H9 (cell line): Measurements from ENCODE around the gene APOBEC4. TPM values are rescaled to one million over a fixed set of nuclear protein-coding genes. Genes with fewer than 3 reads are reported as not detected.

Experiments
- DNase-seq: peaks from one replicate; pipeline ENCODE4 v3.0.0-alpha.2; 2017
- H2AFZ ChIP-seq: one replicate; pipeline ENCODE4 v1.6.1; 2013; ENCODE audit warnings: mild to moderate bottlenecking, low read length, control low read depth, moderate library complexity
- H2AK5ac ChIP-seq: 2 replicates; pipeline ENCODE4 v1.6.1; 2013; ENCODE audit warnings: low read length, control low read depth, mixed read lengths; ENCODE audit not compliant: insufficient read length
- H2BK120ac ChIP-seq: one replicate; pipeline ENCODE4 v1.6.1; 2013; ENCODE audit warnings: low read depth, mild to moderate bottlenecking, low read length, control low read depth, inconsistent platforms; ENCODE audit not compliant: poor library complexity, severe bottlenecking
- H2BK12ac ChIP-seq: 2 replicates; pipeline ENCODE4 v1.6.1; 2013; ENCODE audit warnings: low read length, control low read depth, mixed read lengths, low read depth; ENCODE audit not compliant: insufficient read length
- H2BK15ac ChIP-seq: 2 replicates; pipeline ENCODE4 v1.6.1; 2013; ENCODE audit warnings: low read depth, low read length, control low read depth
- H2BK20ac ChIP-seq: one replicate; pipeline ENCODE4 v1.6.1; 2013; ENCODE audit warnings: low read depth, mild to moderate bottlenecking, low read length, control low read depth, inconsistent platforms; ENCODE audit not compliant: poor library complexity, severe bottlenecking
- H2BK5ac ChIP-seq: 2 replicates; pipeline ENCODE4 v1.6.1; 2013; ENCODE audit warnings: low read length, control low read depth, mixed read lengths; ENCODE audit not compliant: insufficient read length
- H3K14ac ChIP-seq: 2 replicates; pipeline ENCODE4 v1.6.1; 2013; ENCODE audit warnings: low read length, control low read depth; ENCODE audit not compliant: insufficient read depth
- H3K18ac ChIP-seq: 2 replicates; pipeline ENCODE4 v1.6.1; 2013; ENCODE audit warnings: low read depth, mild to moderate bottlenecking, mixed read lengths, low read length, control low read depth; ENCODE audit not compliant: insufficient read length
- H3K23ac ChIP-seq: 2 replicates; pipeline ENCODE4 v1.6.1; 2013; ENCODE audit warnings: low read length, control low read depth, mixed read lengths, low read depth; ENCODE audit not compliant: insufficient read length
- H3K23me2 ChIP-seq: 2 replicates; pipeline ENCODE4 v1.6.1; 2013; ENCODE audit warnings: low read depth, mild to moderate bottlenecking, mixed read lengths, low read length, control low read depth; ENCODE audit not compliant: insufficient read length, poor library complexity, severe bottlenecking
- H3K27ac ChIP-seq: 2 replicates; pipeline ENCODE4 v1.5.1; 2013; ENCODE audit warnings: low read length, control low read depth, mixed read lengths, low read depth; ENCODE audit not compliant: insufficient read length
- H3K27me3 ChIP-seq: 2 replicates; pipeline ENCODE4 v1.6.1; 2013; ENCODE audit warnings: low read length, control low read depth, inconsistent platforms; ENCODE audit not compliant: insufficient read depth
- H3K4ac ChIP-seq: 2 replicates; pipeline ENCODE4 v1.6.1; 2013; ENCODE audit warnings: low read depth, mild to moderate bottlenecking, control low read depth, inconsistent platforms, low read length, moderate library complexity
- H3K4me1 ChIP-seq: 2 replicates; pipeline ENCODE4 v1.6.1; 2013; ENCODE audit warnings: low read length, control low read depth, inconsistent platforms; ENCODE audit not compliant: insufficient read depth
- H3K4me2 ChIP-seq: 2 replicates; pipeline ENCODE4 v1.6.1; 2013; ENCODE audit warnings: low read length, control low read depth, mixed read lengths; ENCODE audit not compliant: insufficient read length, insufficient read depth
- H3K56ac ChIP-seq: 2 replicates; pipeline ENCODE4 v1.6.1; 2013; ENCODE audit warnings: low read depth, mild to moderate bottlenecking, mixed read lengths, low read length, control low read depth; ENCODE audit not compliant: insufficient read length
- H3K79me1 ChIP-seq: 2 replicates; pipeline ENCODE4 v1.6.1; 2013; ENCODE audit warnings: low read depth, mild to moderate bottlenecking, moderate library complexity, low read length, control low read depth, inconsistent platforms; ENCODE audit not compliant: insufficient read depth, poor library complexity, severe bottlenecking
- H3K79me2 ChIP-seq: 2 replicates; pipeline ENCODE4 v1.6.1; 2013; ENCODE audit warnings: low read length, control low read depth, inconsistent platforms; ENCODE audit not compliant: insufficient read depth
- H3K9ac ChIP-seq: 2 replicates; pipeline ENCODE4 v1.6.1; 2013; ENCODE audit warnings: low read length, control low read depth, mixed read lengths; ENCODE audit not compliant: insufficient read length; ENCODE audit errors: extremely low read depth
- H3K9me3 ChIP-seq: one replicate; pipeline ENCODE4 v1.6.1; 2013; ENCODE audit warnings: low read depth, low read length, inconsistent platforms; ENCODE audit not compliant: control insufficient read depth
- H3T11ph ChIP-seq: one replicate; pipeline ENCODE4 v1.6.1; 2013; ENCODE audit warnings: mild to moderate bottlenecking, low read length, control low read depth, inconsistent platforms
- H4K20me1 ChIP-seq: one replicate; pipeline ENCODE4 v1.6.1; 2013; ENCODE audit not compliant: control insufficient read depth, insufficient read length, insufficient read depth
- H4K5ac ChIP-seq: 2 replicates; pipeline ENCODE4 v1.6.1; 2013; ENCODE audit warnings: low read depth, mild to moderate bottlenecking, mixed read lengths, low read length, control low read depth; ENCODE audit not compliant: insufficient read length
- H4K8ac ChIP-seq: replicated peaks from 2 replicates; pipeline ENCODE4 v1.6.1; 2013; ENCODE audit warnings: low read length, control low read depth, mixed read lengths, low read depth; ENCODE audit not compliant: insufficient read length
- H4K91ac ChIP-seq: 2 replicates; pipeline ENCODE4 v1.6.1; 2013; ENCODE audit warnings: low read depth, mild to moderate bottlenecking, moderate library complexity, mixed read lengths, low read length, control low read depth; ENCODE audit not compliant: insufficient read length
- H3K27ac Mint-ChIP-seq, 3 experiments: 2 replicates in 2 of 3; 3 replicates in 1 of 3; pipeline ENCODE4 v1.8.0; 2020 to 2021; ENCODE audit warnings: mixed read lengths in 3 of 3, mild to moderate bottlenecking in 1 of 3, moderate library complexity in 1 of 3
- H3K27me3 Mint-ChIP-seq: 2 replicates; pipeline ENCODE4 v1.8.0; 2021; ENCODE audit warnings: low read depth, mild to moderate bottlenecking, moderate library complexity, mixed read lengths
- H3K36me3 Mint-ChIP-seq, 3 experiments: 2 replicates in 2 of 3; 3 replicates in 1 of 3; pipeline ENCODE4 v1.8.0; 2020 to 2021; ENCODE audit warnings: low read depth in 3 of 3, mixed read lengths in 3 of 3; ENCODE audit not compliant: insufficient read depth in 1 of 3
- H3K4me1 Mint-ChIP-seq, 2 experiments: 2 replicates each; pipeline ENCODE4 v1.8.0; 2020; ENCODE audit warnings: mixed read lengths in 2 of 2
- H3K4me3 Mint-ChIP-seq, 2 experiments: 2 replicates in 1 of 2; 3 replicates in 1 of 2; pipeline ENCODE4 v1.8.0; 2020 to 2021; ENCODE audit warnings: mild to moderate bottlenecking in 2 of 2, mixed read lengths in 2 of 2, moderate library complexity in 1 of 2
- H3K9me3 Mint-ChIP-seq, 2 experiments: 2 replicates in 1 of 2; 3 replicates in 1 of 2; pipeline ENCODE4 v1.8.0; 2020; ENCODE audit warnings: mild to moderate bottlenecking in 2 of 2, mixed read lengths in 2 of 2, moderate library complexity in 1 of 2
- CTCF ChIP-seq: fragments of 200-600 bp; sonication (generic); conservative IDR thresholded peaks from 3 replicates; pipeline ENCODE4 v1.8.0; 2021; ENCODE audit warnings: antibody characterized with exemption, mild to moderate bottlenecking
- total RNA-seq: library from RNA; stranded (reverse); gene quantifications from 2 replicates; pipeline ENCODE4 v1.2.1, GENCODE V29; 2021

The APOBEC4 gene
- total RNA-seq, 1 experiment from 2014 or later = not detected

GRCh38 chr1:183675381-183675780, 22.3 kb upstream of the APOBEC4 start:
- Histone ChIP-seq H2AK5ac (no peak overlapping the region), H2AFZ (no peak overlapping the region), H2BK12ac (no peak overlapping the region), H4K20me1 (no peaks in the 10 kb centered on the region), H3K4ac (no peak overlapping the region), H3K18ac (no peak overlapping the region), H3K79me1 (no peaks in the 10 kb centered on the region), H3K4me2 (no peak overlapping the region), H3K56ac (no peak overlapping the region), H4K91ac (no peak overlapping the region), H3T11ph (no peak overlapping the region), H2BK120ac (no peak overlapping the region), H3K79me2 (no peaks in the 10 kb centered on the region), H4K5ac (no peak overlapping the region), H4K8ac (no peak overlapping the region), H2BK20ac (no peak overlapping the region), H3K23me2 (no peaks in the 10 kb centered on the region), H3K23ac (no peak overlapping the region), H3K27me3 (no peaks in the 10 kb centered on the region), H2BK5ac (no peak overlapping the region), H3K9me3 (no peaks in the 10 kb centered on the region), H3K14ac (no peak overlapping the region), H2BK15ac (no peak overlapping the region), H3K9ac (no peak overlapping the region), H3K27ac (no peak overlapping the region), H3K4me1 (no peaks in the 10 kb centered on the region)
- Mint-ChIP-seq H3K27ac (no peak overlapping the region), H3K4me3 (no peak overlapping the region), H3K36me3 (peaks cover 0 to 5% (median 5%) of the 10 kb centered on the region in 3 experiments; a peak in 3 of 7 replicates), H3K27me3 (no peaks in the 10 kb centered on the region; the same call in 1 of the 2 replicates), H3K9me3 (peaks cover 11% of the 10 kb centered on the region in 2 experiments; a peak in 3 of 5 replicates), H3K4me1 (peaks cover 3 to 5% of the 10 kb centered on the region in 2 experiments; a peak in 3 of 4 replicates)
- DNase-seq = no peak
- TF ChIP-seq CTCF = no peak
